Caco-2 (cell line): ENCODE measurements around the gene ATG13. TPM values are rescaled to one million over a fixed set of nuclear protein-coding genes. Genes with fewer than 3 reads are reported as not detected.
A peak's percentile ranks its signal among the peaks of the same experiment; 100 is the strongest.

ENCODE experiments used
- BruUV-seq: library from RNA; stranded (reverse); fragments of 400-500 nt; replicated peaks from 2 replicates; lab custom pipeline; 2021; lab: Mats Ljungman, UMichigan
- CTCF ChIA-PET: fragments of 300-600 bp; sonication (Branson Sonifier 250); formaldehyde crosslinking; loops from one replicate; lab custom pipeline; 2022; ENCODE audit warnings: antibody characterized with exemption; lab: Charles Lee
- POLR2A ChIA-PET: fragments of 300-600 bp; sonication (Branson Sonifier 250); formaldehyde crosslinking; loops from one replicate; lab custom pipeline; 2022; ENCODE audit warnings: antibody characterized with exemption; lab: Charles Lee
- DNase-seq, 2 experiments: peaks; one replicate each; pipeline versions ENCODE4 v3.0.0 to v3.0.0-alpha.2; 2020 to 2022
- H3K27me3 ChIP-seq: replicated peaks from 2 replicates; pipeline ENCODE4 v1.6.0; 2011; ENCODE audit warnings: low read length; ENCODE audit not compliant: control insufficient read depth, insufficient read depth
- H3K36me3 ChIP-seq: 2 replicates; pipeline ENCODE4 v1.5.1; 2011; ENCODE audit warnings: low read length; ENCODE audit not compliant: control insufficient read depth, insufficient read depth
- H3K4me1 ChIP-seq: fragments of 250-450 bp; sonication (Bioruptor Pico); 2 replicates; pipeline ENCODE4 v1.5.1; 2020; ENCODE audit warnings: mild to moderate bottlenecking
- H3K4me3 ChIP-seq: 2 replicates; pipeline ENCODE4 v1.5.1; 2011; ENCODE audit warnings: low read depth, mild to moderate bottlenecking, control low read depth, low read length
- H3K9me3 ChIP-seq: fragments of 250-450 bp; sonication (Bioruptor Pico); 2 replicates; pipeline ENCODE4 v1.5.1; 2020; ENCODE audit warnings: mild to moderate bottlenecking, moderate library complexity
- H3K27ac Mint-ChIP-seq: one replicate; pipeline ENCODE4 v1.8.0; 2022; ENCODE audit warnings: mixed read lengths; ENCODE audit not compliant: unreplicated experiment
- H3K27me3 Mint-ChIP-seq: one replicate; pipeline ENCODE4 v1.8.0; 2022; ENCODE audit warnings: mixed read lengths; ENCODE audit not compliant: insufficient read depth, unreplicated experiment
- H3K36me3 Mint-ChIP-seq: one replicate; pipeline ENCODE4 v1.8.0; 2022; ENCODE audit warnings: mild to moderate bottlenecking, mixed read lengths; ENCODE audit not compliant: insufficient read depth, unreplicated experiment
- H3K4me1 Mint-ChIP-seq: one replicate; pipeline ENCODE4 v1.8.0; 2022; ENCODE audit warnings: low read depth, mixed read lengths; ENCODE audit not compliant: unreplicated experiment
- H3K4me3 Mint-ChIP-seq: one replicate; pipeline ENCODE4 v1.8.0; 2022; ENCODE audit warnings: mild to moderate bottlenecking, moderate library complexity, mixed read lengths; ENCODE audit not compliant: unreplicated experiment
- H3K9me3 Mint-ChIP-seq: one replicate; pipeline ENCODE4 v1.8.0; 2022; ENCODE audit warnings: mixed read lengths; ENCODE audit not compliant: unreplicated experiment
- intact Hi-C: fragments of 100-400 bp; cut with micrococcal nuclease; formaldehyde crosslinking; loops from one replicate; pipeline ENCODE4 v1.10.0; 2022; ENCODE audit not compliant: unreplicated experiment
- total RNA-seq: library from RNA; stranded (reverse); gene quantifications from 2 replicates; pipeline ENCODE4 v1.2.3, GENCODE V29; 2022
- TF ChIP-seq, protein P1 (sequence below), 2 experiments: fragments of 200-600 bp in 1 of 2; IDR thresholded peaks; 1 replicate in 1 of 2; 2 replicates in 1 of 2; pipeline versions ENCODE4 v1.5.1 to v1.8.0; 2011 to 2022; ENCODE audit warnings: antibody characterized with exemption in 1 of 2, control low read depth in 1 of 2, inconsistent platforms in 1 of 2, low read depth in 1 of 2, low read length in 1 of 2, mild to moderate bottlenecking in 1 of 2, moderate library complexity in 1 of 2; ENCODE audit not compliant: insufficient read depth in 1 of 2, severe bottlenecking in 1 of 2, unreplicated experiment in 1 of 2

The ATG13 gene
- total RNA-seq, 1 experiment from 2014 or later, result 101 TPM

- ChIA-PET CTCF (interaction anchor here (0.6 kb wide), 1 partner anchor 146 kb away, joined by 3 read pairs; no protein-coding TSS in a partner anchor), POLR2A (no interaction called here)
- Mint-ChIP-seq H3K27ac (peak overlapping the region; percentile 58), H3K27me3 (no peaks in the 10 kb centered on the region), H3K9me3 (no peaks in the 10 kb centered on the region), H3K4me3 (no peak overlapping the region), H3K4me1 (peaks cover 14% of the 10 kb centered on the region), H3K36me3 (peaks cover 7% of the 10 kb centered on the region)
- TF ChIP-seq, protein P1, sequence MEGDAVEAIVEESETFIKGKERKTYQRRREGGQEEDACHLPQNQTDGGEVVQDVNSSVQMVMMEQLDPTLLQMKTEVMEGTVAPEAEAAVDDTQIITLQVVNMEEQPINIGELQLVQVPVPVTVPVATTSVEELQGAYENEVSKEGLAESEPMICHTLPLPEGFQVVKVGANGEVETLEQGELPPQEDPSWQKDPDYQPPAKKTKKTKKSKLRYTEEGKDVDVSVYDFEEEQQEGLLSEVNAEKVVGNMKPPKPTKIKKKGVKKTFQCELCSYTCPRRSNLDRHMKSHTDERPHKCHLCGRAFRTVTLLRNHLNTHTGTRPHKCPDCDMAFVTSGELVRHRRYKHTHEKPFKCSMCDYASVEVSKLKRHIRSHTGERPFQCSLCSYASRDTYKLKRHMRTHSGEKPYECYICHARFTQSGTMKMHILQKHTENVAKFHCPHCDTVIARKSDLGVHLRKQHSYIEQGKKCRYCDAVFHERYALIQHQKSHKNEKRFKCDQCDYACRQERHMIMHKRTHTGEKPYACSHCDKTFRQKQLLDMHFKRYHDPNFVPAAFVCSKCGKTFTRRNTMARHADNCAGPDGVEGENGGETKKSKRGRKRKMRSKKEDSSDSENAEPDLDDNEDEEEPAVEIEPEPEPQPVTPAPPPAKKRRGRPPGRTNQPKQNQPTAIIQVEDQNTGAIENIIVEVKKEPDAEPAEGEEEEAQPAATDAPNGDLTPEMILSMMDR (IDR thresholded peaks at IDR 0.05; ENCODE audit: insufficient read depth in 1 of 2, low read depth in 1 of 2, low read length in 1 of 2, severe bottlenecking in 1 of 2, unreplicated experiment in 1 of 2), result no peak
- BruUV-seq, result no TSS peak
- Histone ChIP-seq H3K9me3 (no peaks in the 10 kb centered on the region), H3K4me3 (no peak overlapping the region), H3K27me3 (no peaks in the 10 kb centered on the region), H3K4me1 (peaks cover 25% of the 10 kb centered on the region), H3K36me3 (no peaks in the 10 kb centered on the region)
- peak; percentile 55 to 71 for DNase-seq
- intact Hi-C loops, result no loop called here
Measured at GRCh38 chr11:46597155-46597554, 20.2 kb upstream of the ATG13 start.

DNA sequence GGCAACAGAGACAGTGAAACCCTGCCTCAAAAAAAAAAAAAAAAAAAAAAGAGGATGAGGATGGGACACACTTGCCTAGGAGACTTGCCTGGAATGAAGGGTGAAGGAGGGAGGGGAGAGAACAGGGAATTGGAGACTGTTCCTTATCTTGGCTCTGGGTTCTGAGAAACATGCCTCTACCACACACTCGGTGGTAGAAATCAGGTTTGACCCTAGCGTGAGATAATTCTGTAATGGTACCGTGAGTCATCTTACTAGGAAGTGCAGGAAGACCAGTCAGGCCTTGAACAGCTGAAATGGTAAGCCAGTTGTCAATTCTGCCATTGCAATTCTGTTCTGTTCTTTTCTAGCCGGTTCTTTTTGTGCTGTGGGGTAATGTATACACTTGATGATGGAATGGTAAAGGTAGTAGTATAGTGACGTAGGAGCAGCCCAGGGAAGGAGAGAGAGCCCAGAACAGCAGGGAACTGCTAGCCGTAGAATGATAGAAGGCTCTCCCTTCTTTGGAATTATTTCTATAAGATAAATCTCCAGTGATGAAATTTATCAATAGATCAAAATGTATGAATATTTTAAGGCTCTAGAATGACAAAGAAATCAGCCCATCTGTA, 19.6 kb upstream of the ATG13 start:
- Mint-ChIP-seq H3K4me3 (no peak overlapping the region), H3K36me3 (peaks cover 7% of the 10 kb centered on the region), H3K27ac (peak overlapping the region; percentile 58), H3K9me3 (no peaks in the 10 kb centered on the region), H3K27me3 (no peaks in the 10 kb centered on the region), H3K4me1 (peaks cover 14% of the 10 kb centered on the region)
- H3K27me3 ChIP-seq, result no peaks in the 10 kb centered on the region
- TF ChIP-seq, protein P1 (IDR thresholded peaks at IDR 0.05; ENCODE audit: insufficient read depth in 1 of 2, low read depth in 1 of 2, low read length in 1 of 2, severe bottlenecking in 1 of 2, unreplicated experiment in 1 of 2), result no peak
- ChIA-PET POLR2A (no interaction called here), CTCF (no interaction called here)
- H3K36me3 ChIP-seq, result no peaks in the 10 kb centered on the region
- no peak for DNase-seq
- intact Hi-C loops, result no loop called here
- no peaks in the 10 kb centered on the region for H3K9me3 ChIP-seq
- BruUV-seq, result no TSS peak
- H3K4me3 ChIP-seq, result no peak overlapping the region
- H3K4me1 ChIP-seq, result peaks cover 20% of the 10 kb centered on the region

DNA sequence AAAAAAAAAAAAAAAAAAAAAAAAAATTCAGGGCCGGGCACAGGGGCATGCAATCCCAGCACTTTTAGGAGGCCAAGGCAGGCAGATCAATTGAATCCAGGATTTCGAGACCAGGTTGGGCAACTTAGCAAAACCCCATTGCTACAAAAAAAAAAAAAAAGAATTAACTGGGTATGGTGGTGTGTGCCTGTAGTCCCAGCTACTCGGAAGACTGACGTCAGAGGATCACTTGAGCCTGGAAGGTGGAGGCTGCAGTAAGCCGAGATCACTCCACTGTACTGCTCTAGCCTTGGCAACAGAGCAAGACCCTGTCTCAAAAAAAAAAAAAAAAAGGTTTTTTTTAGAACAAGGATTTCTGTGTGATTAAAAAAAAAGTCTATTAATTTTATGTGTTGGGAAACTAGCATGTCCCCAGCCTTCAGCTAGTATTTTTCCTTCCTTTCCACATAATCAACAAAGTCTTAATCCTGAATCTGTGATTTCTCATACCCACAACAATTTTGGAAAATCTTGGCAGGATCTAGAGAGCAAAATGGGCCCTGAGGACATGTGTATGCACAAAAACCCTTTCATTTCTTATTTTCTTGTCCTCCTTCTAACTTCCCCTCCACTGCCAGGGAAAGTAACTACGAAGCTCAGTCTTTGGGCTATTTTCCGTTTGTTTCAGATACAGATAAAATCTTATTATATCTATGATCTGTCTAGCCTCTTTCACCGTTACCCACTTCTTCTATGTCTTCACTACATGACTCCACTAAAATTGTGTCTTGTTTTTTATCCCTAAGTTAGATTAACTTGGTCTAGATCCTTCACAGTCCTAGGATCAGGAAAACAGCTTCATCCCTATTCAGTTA, 17.8 kb upstream of the ATG13 start:
- Mint-ChIP-seq H3K4me3 (no peak overlapping the region), H3K4me1 (peaks cover 8% of the 10 kb centered on the region), H3K9me3 (no peaks in the 10 kb centered on the region), H3K27me3 (no peaks in the 10 kb centered on the region), H3K27ac (no peak overlapping the region), H3K36me3 (no peaks in the 10 kb centered on the region)
- ChIA-PET POLR2A (no interaction called here), CTCF (interaction anchor here (0.7 kb wide), 1 partner anchor 594 kb away, joined by 5 read pairs; no protein-coding TSS in a partner anchor)
- Histone ChIP-seq H3K4me1 (peaks cover 16% of the 10 kb centered on the region; the same call in 1 of the 2 replicates), H3K36me3 (no peaks in the 10 kb centered on the region), H3K9me3 (no peaks in the 10 kb centered on the region), H3K4me3 (no peak overlapping the region), H3K27me3 (no peaks in the 10 kb centered on the region)
- no TSS peak for BruUV-seq
- no peak for DNase-seq
- TF ChIP-seq, protein P1 (IDR thresholded peaks at IDR 0.05; ENCODE audit: insufficient read depth in 1 of 2, low read depth in 1 of 2, low read length in 1 of 2, severe bottlenecking in 1 of 2, unreplicated experiment in 1 of 2), result no peak
- intact Hi-C loops, result no loop called here
